ENCODE data around the gene GGACT. TPM values are rescaled to one million over a fixed set of nuclear protein-coding genes. Genes with fewer than 3 reads are reported as not detected.
A peak's percentile ranks its signal among the peaks of the same experiment; 100 is the strongest.

GGACT gene
- total and polyA plus RNA-seq, 2 of the 8 experiments (the other 6 are each of a cell fraction or from before 2014, with no cell fraction given), result 1.1 to 1.5 TPM

- no peak overlapping the region for H3K4me2 ChIP-seq (ENCODE audit: insufficient read depth in 1 of 2, low read depth in 2 of 2, low read length in 2 of 2)
- FAIRE-seq, result no peak
- CTCF ChIA-PET (ENCODE audit: partially characterized antibody), result no interaction called here
- no peak for TF ChIP-seq SAP30 (IDR thresholded peaks at IDR 0.05; ENCODE audit: insufficient read depth, insufficient replicate concordance, low read length)
- no peak for TF ChIP-seq YY1 (IDR thresholded peaks at IDR 0.05; ENCODE audit: low read depth, low read length)
- TF ChIP-seq BCL11A (IDR thresholded peaks at IDR 0.05; ENCODE audit: low read depth in 2 of 2, low read length in 2 of 2), result no peak
- TF ChIP-seq ATF3 (IDR thresholded peaks at IDR 0.05; ENCODE audit: insufficient read depth, low read depth, low read length), result no peak
- no peak for TF ChIP-seq RBBP5 (IDR thresholded peaks at IDR 0.05; ENCODE audit: borderline replicate concordance, low read depth, low read length)
- no peak for TF ChIP-seq POLR2AphosphoS5 (IDR thresholded peaks at IDR 0.05; ENCODE audit: low read depth, low read length)
- no peak for TF ChIP-seq JUN (IDR thresholded peaks at IDR 0.05; ENCODE audit: low read depth, low read length)
- TF ChIP-seq SIRT6 (IDR thresholded peaks at IDR 0.05; ENCODE audit: low read length), result no peak
- TF ChIP-seq KDM1A (IDR thresholded peaks at IDR 0.05; ENCODE audit: borderline replicate concordance, low read length), result no peak
- TF ChIP-seq GTF2F1 (IDR thresholded peaks at IDR 0.05; ENCODE audit: borderline replicate concordance, low read depth, low read length), result no peak
- TF ChIP-seq CTBP2 (IDR thresholded peaks at IDR 0.05; ENCODE audit: borderline replicate concordance, insufficient read depth, insufficient read length, low read length), result no peak
- TF ChIP-seq KDM5A (IDR thresholded peaks at IDR 0.05; ENCODE audit: low read length), result no peak
- no peak for TF ChIP-seq RAD21 (IDR thresholded peaks at IDR 0.05 in 1 of 2, conservative IDR thresholded peaks at IDR 0.05 in 1 of 2; ENCODE audit: low read depth in 2 of 2, low read length in 2 of 2)
- TF ChIP-seq TAF7 (optimal IDR thresholded peaks at IDR 0.05; ENCODE audit: borderline replicate concordance, low read depth, low read length), result no peak
Measured at GRCh38 chr13:100547791-100548201, 40.8 kb downstream of the GGACT start.

More at GRCh38 chr13:100547791-100548201, 40.8 kb downstream of the GGACT start:
- Histone ChIP-seq H2BK15ac (ENCODE audit: low read length) (no peak overlapping the region), H3K23ac (ENCODE audit: insufficient read length) (no peak overlapping the region), H3K56ac (replicated peaks; ENCODE audit: insufficient read length, low read depth, low read length) (no peak overlapping the region), H4K8ac (ENCODE audit: extremely low read depth, insufficient read depth, low read length) (no peak overlapping the region), H2BK5ac (ENCODE audit: low read depth, low read length) (no peak overlapping the region), H3K27me3 (replicated peaks in 1 of 4; ENCODE audit: control insufficient read depth in 3 of 4, extremely low read depth in 1 of 4, insufficient read depth in 3 of 4, low read length in 3 of 4) (no peaks in the 10 kb centered on the region; a peak in 1 of 7 replicates), H3K27ac (ENCODE audit: low read depth, low read length) (no peak overlapping the region), H2BK20ac (ENCODE audit: low read length) (no peak overlapping the region), H3K4ac (replicated peaks; ENCODE audit: insufficient read length, low read depth, low read length) (no peak overlapping the region), H3K9ac (replicated peaks in 1 of 4; ENCODE audit: extremely low read depth in 1 of 4, low read depth in 3 of 4, low read length in 3 of 4) (no peak overlapping the region; a peak in 1 of 7 replicates), H3K4me1 (replicated peaks in 1 of 4; ENCODE audit: control insufficient read depth in 3 of 4, insufficient read depth in 4 of 4, low read length in 3 of 4) (no peaks in the 10 kb centered on the region; a peak in 3 of 7 replicates), H4K91ac (replicated peaks; ENCODE audit: insufficient read length, low read length) (no peak overlapping the region), H2BK12ac (ENCODE audit: low read depth, low read length) (no peak overlapping the region), H2BK120ac (replicated peaks; ENCODE audit: low read depth, low read length) (no peak overlapping the region), H4K20me1 (replicated peaks in 1 of 2; ENCODE audit: control insufficient read depth in 1 of 2, insufficient read depth in 2 of 2, low read length in 2 of 2) (no peaks in the 10 kb centered on the region), H3K79me2 (ENCODE audit: control insufficient read depth in 1 of 2, insufficient read depth in 2 of 2, low read length in 2 of 2) (no peaks in the 10 kb centered on the region), H3K23me2 (ENCODE audit: low read depth, low read length) (no peaks in the 10 kb centered on the region; the same call in 1 of the 2 replicates), H3K18ac (ENCODE audit: extremely low read depth, low read length) (no peak overlapping the region), H2AK5ac (ENCODE audit: low read depth, low read length) (no peak overlapping the region), H3K36me3 (ENCODE audit: control insufficient read depth in 2 of 4, insufficient read depth in 4 of 4, low read length in 3 of 4) (no peaks in the 10 kb centered on the region; a peak in 1 of 8 replicates), H3K79me1 (ENCODE audit: low read depth, low read length) (no peaks in the 10 kb centered on the region), H3K4me3 (ENCODE audit: extremely low read depth in 1 of 4, insufficient read depth in 2 of 4, low read depth in 3 of 4, low read length in 4 of 4) (no peak overlapping the region), H4K5ac (ENCODE audit: insufficient read length, low read depth, low read length) (no peak overlapping the region), H3K9me3 (ENCODE audit: insufficient read depth in 2 of 2, low read depth in 1 of 2, low read length in 1 of 2) (no peaks in the 10 kb centered on the region), H2AFZ (ENCODE audit: low read length) (no peak overlapping the region), H3K14ac (ENCODE audit: insufficient read length) (no peak overlapping the region)
- POLR2A ChIA-PET (ENCODE audit: partially characterized antibody), result no interaction called here
- WGBS, 2 experiments (ENCODE audit: extremely low coverage in 1 of 2, insufficient coverage in 1 of 2, insufficient read length in 1 of 2, insufficient replicate concordance in 2 of 2, low coverage in 1 of 2, low lambda C conversion rate in 2 of 2, missing lambda C conversion rate in 1 of 2), result 90% methylated on average over 9 of the region's 9 CpGs; no CpG with 5 or more reads in 1 of the 2 experiments
- peak in 1 of 2 experiments; percentile 37 for DNase-seq (ENCODE audit: low read depth in 1 of 2, low spot score in 2 of 2)

All from H1 (cell line).